Caco-2 (cell line): ENCODE measurements around the gene SP6. TPM values are rescaled to one million over a fixed set of nuclear protein-coding genes. Genes with fewer than 3 reads are reported as not detected.
A peak's percentile ranks its signal among the peaks of the same experiment; 100 is the strongest.

Experiments
- BruUV-seq: library from RNA; stranded (reverse); fragments of 400-500 nt; replicated peaks from 2 replicates; lab custom pipeline; 2021; lab: Mats Ljungman, UMichigan
- CTCF ChIA-PET: fragments of 300-600 bp; sonication (Branson Sonifier 250); formaldehyde crosslinking; loops from one replicate; lab custom pipeline; 2022; ENCODE audit warnings: antibody characterized with exemption; lab: Charles Lee
- POLR2A ChIA-PET: fragments of 300-600 bp; sonication (Branson Sonifier 250); formaldehyde crosslinking; loops from one replicate; lab custom pipeline; 2022; ENCODE audit warnings: antibody characterized with exemption; lab: Charles Lee
- DNase-seq, 2 experiments: peaks; one replicate each; pipeline versions ENCODE4 v3.0.0 to v3.0.0-alpha.2; 2020 to 2022
- H3K27me3 ChIP-seq: replicated peaks from 2 replicates; pipeline ENCODE4 v1.6.0; 2011; ENCODE audit warnings: low read length; ENCODE audit not compliant: control insufficient read depth, insufficient read depth
- H3K36me3 ChIP-seq: 2 replicates; pipeline ENCODE4 v1.5.1; 2011; ENCODE audit warnings: low read length; ENCODE audit not compliant: control insufficient read depth, insufficient read depth
- H3K4me1 ChIP-seq: fragments of 250-450 bp; sonication (Bioruptor Pico); 2 replicates; pipeline ENCODE4 v1.5.1; 2020; ENCODE audit warnings: mild to moderate bottlenecking
- H3K4me3 ChIP-seq: 2 replicates; pipeline ENCODE4 v1.5.1; 2011; ENCODE audit warnings: low read depth, mild to moderate bottlenecking, control low read depth, low read length
- H3K9me3 ChIP-seq: fragments of 250-450 bp; sonication (Bioruptor Pico); 2 replicates; pipeline ENCODE4 v1.5.1; 2020; ENCODE audit warnings: mild to moderate bottlenecking, moderate library complexity
- H3K27ac Mint-ChIP-seq: one replicate; pipeline ENCODE4 v1.8.0; 2022; ENCODE audit warnings: mixed read lengths; ENCODE audit not compliant: unreplicated experiment
- H3K27me3 Mint-ChIP-seq: one replicate; pipeline ENCODE4 v1.8.0; 2022; ENCODE audit warnings: mixed read lengths; ENCODE audit not compliant: insufficient read depth, unreplicated experiment
- H3K36me3 Mint-ChIP-seq: one replicate; pipeline ENCODE4 v1.8.0; 2022; ENCODE audit warnings: mild to moderate bottlenecking, mixed read lengths; ENCODE audit not compliant: insufficient read depth, unreplicated experiment
- H3K4me1 Mint-ChIP-seq: one replicate; pipeline ENCODE4 v1.8.0; 2022; ENCODE audit warnings: low read depth, mixed read lengths; ENCODE audit not compliant: unreplicated experiment
- H3K4me3 Mint-ChIP-seq: one replicate; pipeline ENCODE4 v1.8.0; 2022; ENCODE audit warnings: mild to moderate bottlenecking, moderate library complexity, mixed read lengths; ENCODE audit not compliant: unreplicated experiment
- H3K9me3 Mint-ChIP-seq: one replicate; pipeline ENCODE4 v1.8.0; 2022; ENCODE audit warnings: mixed read lengths; ENCODE audit not compliant: unreplicated experiment
- CTCF ChIP-seq, 2 experiments: fragments of 200-600 bp in 1 of 2; IDR thresholded peaks; 1 replicate in 1 of 2; 2 replicates in 1 of 2; pipeline versions ENCODE4 v1.5.1 to v1.8.0; 2011 to 2022; ENCODE audit warnings: antibody characterized with exemption in 1 of 2, control low read depth in 1 of 2, inconsistent platforms in 1 of 2, low read depth in 1 of 2, low read length in 1 of 2, mild to moderate bottlenecking in 1 of 2, moderate library complexity in 1 of 2; ENCODE audit not compliant: insufficient read depth in 1 of 2, severe bottlenecking in 1 of 2, unreplicated experiment in 1 of 2
- intact Hi-C: fragments of 100-400 bp; cut with micrococcal nuclease; formaldehyde crosslinking; loops from one replicate; pipeline ENCODE4 v1.10.0; 2022; ENCODE audit not compliant: unreplicated experiment
- total RNA-seq: library from RNA; stranded (reverse); gene quantifications from 2 replicates; pipeline ENCODE4 v1.2.3, GENCODE V29; 2022

Gene SP6
- total RNA-seq, 1 experiment from 2014 or later, result 25.0 TPM

GRCh38 chr17:47804461-47804860 is 46.5 kb downstream of the SP6 start:
- Histone ChIP-seq H3K27me3 (no peaks in the 10 kb centered on the region), H3K4me3 (no peak overlapping the region), H3K4me1 (peaks cover 12% of the 10 kb centered on the region), H3K36me3 (peaks cover 12% of the 10 kb centered on the region; the same call in 1 of the 2 replicates), H3K9me3 (no peaks in the 10 kb centered on the region)
- Mint-ChIP-seq H3K9me3 (no peaks in the 10 kb centered on the region), H3K4me1 (peaks cover 4% of the 10 kb centered on the region), H3K27me3 (no peaks in the 10 kb centered on the region), H3K4me3 (no peak overlapping the region), H3K27ac (no peak overlapping the region), H3K36me3 (peaks cover 23% of the 10 kb centered on the region)
- DNase-seq, result peak in 1 of 2 experiments; percentile 41
- BruUV-seq, result no TSS peak
- POLR2A ChIA-PET, result no interaction called here
- CTCF ChIA-PET, result interaction anchor here (0.8 to 1.6 kb wide), 5 partner anchors 29 to 107 kb away, joined by 3 to 7 read pairs (median 3); partner anchors contain the start of gene TBX21
- no peak for TF ChIP-seq CTCF (IDR thresholded peaks at IDR 0.05; ENCODE audit: insufficient read depth in 1 of 2, low read depth in 1 of 2, low read length in 1 of 2, severe bottlenecking in 1 of 2, unreplicated experiment in 1 of 2)
- intact Hi-C loops, result loop anchor here (5.0 kb wide), 1 partner anchor 142 kb away; no protein-coding TSS in a partner anchor

GRCh38 chr17:47803751-47804150 is 47.2 kb downstream of the SP6 start:
- Mint-ChIP-seq H3K9me3 (no peaks in the 10 kb centered on the region), H3K36me3 (peaks cover 20% of the 10 kb centered on the region), H3K27ac (no peak overlapping the region), H3K27me3 (no peaks in the 10 kb centered on the region), H3K4me1 (peaks cover 4% of the 10 kb centered on the region), H3K4me3 (no peak overlapping the region)
- CTCF ChIA-PET, result interaction anchor here (0.8 to 1.6 kb wide), 3 partner anchors 71 to 106 kb away, joined by 3 to 7 read pairs (median 3); partner anchors contain the start of gene TBX21
- Histone ChIP-seq H3K9me3 (no peaks in the 10 kb centered on the region), H3K27me3 (no peaks in the 10 kb centered on the region), H3K4me1 (peaks cover 5% of the 10 kb centered on the region), H3K36me3 (peaks cover 7% of the 10 kb centered on the region; the same call in 1 of the 2 replicates), H3K4me3 (no peak overlapping the region)
- no TSS peak for BruUV-seq
- TF ChIP-seq CTCF (IDR thresholded peaks at IDR 0.05; ENCODE audit: insufficient read depth in 1 of 2, low read depth in 1 of 2, low read length in 1 of 2, severe bottlenecking in 1 of 2, unreplicated experiment in 1 of 2), result no peak
- POLR2A ChIA-PET, result interaction anchor here (0.5 kb wide), 1 partner anchor 124 kb away, joined by 3 read pairs; no protein-coding TSS in a partner anchor
- peak in 1 of 2 experiments; percentile 46 for DNase-seq
- intact Hi-C loops, result loop anchor here (5.0 kb wide), 1 partner anchor 141 kb away; no protein-coding TSS in a partner anchor

- POLR2A ChIA-PET, result interaction anchor here (0.5 kb wide), 1 partner anchor 123 kb away, joined by 3 read pairs; no protein-coding TSS in a partner anchor
- H3K27me3 ChIP-seq, result no peaks in the 10 kb centered on the region
- intact Hi-C loops, result loop anchor here (5.0 kb wide), 1 partner anchor 141 kb away; no protein-coding TSS in a partner anchor
- H3K4me1 ChIP-seq, result no peaks in the 10 kb centered on the region; the same call in 1 of the 2 replicates
- H3K27ac Mint-ChIP-seq, result no peak overlapping the region
- DNase-seq, result peak in 1 of 2 experiments; percentile 37
- H3K36me3 Mint-ChIP-seq, result peaks cover 15% of the 10 kb centered on the region
- H3K27me3 Mint-ChIP-seq, result no peaks in the 10 kb centered on the region
- H3K4me3 ChIP-seq, result no peak overlapping the region
- CTCF ChIA-PET, result interaction anchor here (1.2 to 2.6 kb wide), 5 partner anchors 17 to 105 kb away, joined by 3 to 19 read pairs (median 3); partner anchors contain the start of gene TBX21
- no peak for TF ChIP-seq CTCF (IDR thresholded peaks at IDR 0.05; ENCODE audit: insufficient read depth in 1 of 2, low read depth in 1 of 2, low read length in 1 of 2, severe bottlenecking in 1 of 2, unreplicated experiment in 1 of 2)
- H3K36me3 ChIP-seq, result peaks cover 3% of the 10 kb centered on the region; the same call in 1 of the 2 replicates
- BruUV-seq, result no TSS peak
- H3K4me3 Mint-ChIP-seq, result no peak overlapping the region
- peaks cover 4% of the 10 kb centered on the region for H3K4me1 Mint-ChIP-seq
- H3K9me3 Mint-ChIP-seq, result no peaks in the 10 kb centered on the region
- H3K9me3 ChIP-seq, result no peaks in the 10 kb centered on the region
Measured at GRCh38 chr17:47803201-47803600, 47.8 kb downstream of the SP6 start.
